Measurements from ENCODE around the gene TRPM6. TPM values are rescaled to one million over a fixed set of nuclear protein-coding genes. Genes with fewer than 3 reads are reported as not detected.
"Not testable (repeated sequence)": the region's sequence is repeated elsewhere in the genome, so short reads cannot be mapped to it uniquely, and the experiment has no call there.

TRPM6 gene
- total and polyA plus RNA-seq, 4 donors, result 0.13 to 3.6 (median 1.5) TPM

- Histone ChIP-seq H3K9me3 (ENCODE audit: control insufficient read depth, low read length) (no peaks in the 10 kb centered on the region), H3K27me3 (ENCODE audit: control insufficient read depth in 1 of 2, insufficient read depth in 2 of 2, low read length in 1 of 2) (no peaks in the 10 kb centered on the region), H3K27ac (ENCODE audit: low read depth in 1 of 2, low read length in 2 of 2) (no peak overlapping the region), H3K36me3 (ENCODE audit: control insufficient read depth in 1 of 2, insufficient read depth in 2 of 2, low read length in 1 of 2) (no peaks in the 10 kb centered on the region), H3K4me1 (ENCODE audit: control insufficient read depth in 1 of 2, insufficient read depth in 2 of 2, low read length in 2 of 2) (no peaks in the 10 kb centered on the region), H3K4me3 (ENCODE audit: low read length in 2 of 2) (no peak overlapping the region)
- 63 to 65% methylated on average over 6 of the region's 6 CpGs for WGBS, 2 donors
- ATAC-seq (ENCODE audit: low FRiP score) (no peak), DNase-seq (no peak)
- intact Hi-C loops (cut with DNase I), result no loop called here
These were observed 25.8 kb downstream of the TRPM6 start for GRCh38 chr9:74861773-74862474.

- H3K27me3 ChIP-seq (ENCODE audit: control insufficient read depth in 1 of 2, insufficient read depth in 2 of 2, low read length in 1 of 2), result no peaks in the 10 kb centered on the region
- intact Hi-C loops (cut with DNase I), result no loop called here
- DNase-seq, result no peak
These were observed 26.6 kb downstream of the TRPM6 start for GRCh38 chr9:74861071-74861470.

DNA sequence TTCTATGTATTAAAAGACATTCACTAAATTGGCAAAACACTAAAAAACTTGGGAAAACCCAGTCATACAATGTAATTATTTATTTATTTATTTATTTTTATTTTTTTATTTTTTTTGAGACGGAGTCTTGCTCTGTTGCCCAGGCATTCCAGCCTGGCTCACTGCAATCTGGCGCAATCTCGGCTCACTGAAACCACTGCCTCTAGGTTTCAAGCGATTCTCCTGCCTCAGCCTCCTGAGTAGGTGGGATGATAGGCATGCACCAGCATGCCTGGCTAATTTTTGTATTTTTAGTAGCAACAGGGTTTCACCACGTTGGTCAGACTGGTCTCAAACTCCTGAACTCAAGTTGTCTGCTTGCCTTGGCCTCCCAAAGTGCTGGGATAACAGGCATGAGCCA is 27.5 kb downstream of the TRPM6 start:
- H3K27ac ChIP-seq (ENCODE audit: low read depth in 1 of 2, low read length in 2 of 2); H3K9me3 ChIP-seq (ENCODE audit: control insufficient read depth, low read length); intact Hi-C loops (cut with DNase I); H3K36me3 ChIP-seq (ENCODE audit: control insufficient read depth in 1 of 2, insufficient read depth in 2 of 2, low read length in 1 of 2); DNase-seq; H3K27me3 ChIP-seq (ENCODE audit: control insufficient read depth in 1 of 2, insufficient read depth in 2 of 2, low read length in 1 of 2); H3K4me1 ChIP-seq (ENCODE audit: control insufficient read depth in 1 of 2, insufficient read depth in 2 of 2, low read length in 2 of 2); ATAC-seq (ENCODE audit: low FRiP score); H3K4me3 ChIP-seq (ENCODE audit: low read length in 2 of 2): not testable (repeated sequence)
- WGBS, 2 donors, result 79 to 82% methylated on average over 5 of the region's 5 CpGs

More at GRCh38 chr9:74861071-74861470, 26.6 kb downstream of the TRPM6 start:
- ATAC-seq (ENCODE audit: low FRiP score), result no peak
- Histone ChIP-seq H3K4me1 (ENCODE audit: control insufficient read depth in 1 of 2, insufficient read depth in 2 of 2, low read length in 2 of 2) (no peaks in the 10 kb centered on the region), H3K4me3 (ENCODE audit: low read length in 2 of 2) (no peak overlapping the region), H3K9me3 (ENCODE audit: control insufficient read depth, low read length) (no peaks in the 10 kb centered on the region), H3K36me3 (ENCODE audit: control insufficient read depth in 1 of 2, insufficient read depth in 2 of 2, low read length in 1 of 2) (no peaks in the 10 kb centered on the region), H3K27ac (ENCODE audit: low read depth in 1 of 2, low read length in 2 of 2) (no peak overlapping the region)
- WGBS, 2 donors, result 56 to 58% methylated on average over 3 of the region's 3 CpGs

DNA sequence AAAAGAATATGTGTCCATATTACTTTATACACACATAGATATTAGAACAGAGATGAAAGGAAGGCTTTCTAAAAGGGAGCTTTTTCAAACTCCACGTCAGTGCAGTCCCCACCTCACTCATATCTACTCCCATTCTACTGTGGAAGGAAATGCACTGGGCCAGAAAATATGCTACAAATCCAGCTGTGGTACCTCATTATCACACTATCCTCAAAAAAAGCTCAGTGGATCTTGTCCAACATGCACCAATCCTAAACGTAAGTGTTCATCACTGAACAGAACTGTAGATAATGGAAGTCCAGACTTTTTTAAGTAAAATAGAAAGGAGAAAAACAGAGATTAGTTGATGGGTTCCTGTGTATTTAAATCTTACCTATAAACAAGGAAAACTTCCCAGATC is 27.9 kb downstream of the TRPM6 start:
- H3K27ac ChIP-seq (ENCODE audit: low read depth in 1 of 2, low read length in 2 of 2), result no peak overlapping the region
- H3K4me3 ChIP-seq (ENCODE audit: low read length in 2 of 2), result no peak overlapping the region
- intact Hi-C loops (cut with DNase I), result no loop called here
- H3K4me1 ChIP-seq (ENCODE audit: control insufficient read depth in 1 of 2, insufficient read depth in 2 of 2, low read length in 2 of 2), result no peaks in the 10 kb centered on the region
- DNase-seq, result no peak
- H3K36me3 ChIP-seq (ENCODE audit: control insufficient read depth in 1 of 2, insufficient read depth in 2 of 2, low read length in 1 of 2), result no peaks in the 10 kb centered on the region
- 51 to 61% methylated on average over 2 of the region's 2 CpGs for WGBS, 2 donors
- H3K9me3 ChIP-seq (ENCODE audit: control insufficient read depth, low read length), result no peaks in the 10 kb centered on the region
- no peak for ATAC-seq (ENCODE audit: low FRiP score)
- no peaks in the 10 kb centered on the region for H3K27me3 ChIP-seq (ENCODE audit: control insufficient read depth in 1 of 2, insufficient read depth in 2 of 2, low read length in 1 of 2)

DNA sequence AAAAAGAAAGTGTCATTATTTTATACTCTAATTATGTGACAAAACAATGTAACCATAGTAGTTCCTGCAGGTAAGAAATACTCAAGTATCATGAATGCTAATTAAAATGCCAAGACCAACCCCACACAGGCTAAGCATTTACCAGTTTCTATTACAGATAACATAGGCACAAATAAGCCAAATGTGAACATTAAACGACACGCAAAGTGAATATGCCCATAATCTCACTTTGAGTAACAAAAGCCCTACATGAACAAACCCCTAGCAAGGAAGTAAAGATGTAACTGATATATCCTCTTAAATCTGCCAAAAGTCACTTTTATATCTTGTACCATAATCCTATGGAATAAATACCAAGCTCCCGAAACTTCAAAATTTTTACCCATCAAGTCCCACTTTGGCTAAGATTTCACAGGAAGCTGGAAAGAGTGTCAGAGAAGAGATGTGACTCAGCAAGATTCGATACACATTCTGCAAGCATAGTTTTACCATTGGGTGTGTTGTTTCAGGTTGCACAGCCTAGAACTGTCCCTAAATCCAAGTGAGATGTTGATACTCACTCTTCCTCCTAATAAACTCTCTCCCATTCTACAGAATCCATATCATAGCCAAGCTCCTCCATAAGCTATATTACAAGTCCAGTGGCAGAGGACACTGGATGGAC is 28.8 kb downstream of the TRPM6 start:
- H3K4me3 ChIP-seq (ENCODE audit: low read length in 2 of 2), result no peak overlapping the region
- no peaks in the 10 kb centered on the region for H3K9me3 ChIP-seq (ENCODE audit: control insufficient read depth, low read length)
- H3K36me3 ChIP-seq (ENCODE audit: control insufficient read depth in 1 of 2, insufficient read depth in 2 of 2, low read length in 1 of 2), result no peaks in the 10 kb centered on the region
- H3K27me3 ChIP-seq (ENCODE audit: control insufficient read depth in 1 of 2, insufficient read depth in 2 of 2, low read length in 1 of 2), result no peaks in the 10 kb centered on the region
- intact Hi-C loops (cut with DNase I), result no loop called here
- no peak for DNase-seq
- H3K27ac ChIP-seq (ENCODE audit: low read depth in 1 of 2, low read length in 2 of 2), result no peak overlapping the region
- H3K4me1 ChIP-seq (ENCODE audit: control insufficient read depth in 1 of 2, insufficient read depth in 2 of 2, low read length in 2 of 2), result no peaks in the 10 kb centered on the region
- ATAC-seq (ENCODE audit: low FRiP score), result no peak
- 75 to 76% methylated on average over 4 of the region's 4 CpGs for WGBS, 2 donors

GRCh38 chr9:74856989-74857388 is 30.7 kb downstream of the TRPM6 start:
- intact Hi-C loops (cut with DNase I), result no loop called here
- no peak for ATAC-seq (ENCODE audit: low FRiP score)
- H3K4me3 ChIP-seq (ENCODE audit: low read length in 2 of 2), result no peak overlapping the region

DNA sequence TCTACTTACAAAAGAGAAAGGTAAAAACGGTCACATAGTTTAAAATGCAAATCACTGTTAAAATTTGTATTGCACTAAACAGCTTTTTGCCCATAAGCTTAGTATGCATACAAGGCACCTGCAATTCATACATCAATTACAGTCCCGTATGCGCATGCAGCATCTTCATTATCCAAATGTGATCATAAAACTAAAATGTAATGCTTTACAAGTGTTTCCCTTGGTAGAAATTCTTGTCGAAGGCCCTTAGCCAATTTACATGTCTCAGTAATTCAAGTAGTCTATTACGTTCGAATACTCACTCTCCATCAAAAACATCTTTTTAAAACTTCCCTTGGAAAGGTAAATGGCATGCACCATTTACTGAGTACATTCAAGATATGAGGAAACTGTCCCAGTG is 32.6 kb downstream of the TRPM6 start:
- DNase-seq (no peak), ATAC-seq (ENCODE audit: low FRiP score) (no peak)
- no peaks in the 10 kb centered on the region for H3K9me3 ChIP-seq (ENCODE audit: control insufficient read depth, low read length)
- intact Hi-C loops (cut with DNase I), result no loop called here
- H3K4me1 ChIP-seq (ENCODE audit: control insufficient read depth in 1 of 2, insufficient read depth in 2 of 2, low read length in 2 of 2), result no peaks in the 10 kb centered on the region
- H3K4me3 ChIP-seq (ENCODE audit: low read length in 2 of 2), result no peak overlapping the region
- WGBS, 2 donors, result 77 to 85% methylated on average over 6 of the region's 6 CpGs
- H3K27ac ChIP-seq (ENCODE audit: low read depth in 1 of 2, low read length in 2 of 2), result no peak overlapping the region
- H3K36me3 ChIP-seq (ENCODE audit: control insufficient read depth in 1 of 2, insufficient read depth in 2 of 2, low read length in 1 of 2), result no peaks in the 10 kb centered on the region
- no peaks in the 10 kb centered on the region for H3K27me3 ChIP-seq (ENCODE audit: control insufficient read depth in 1 of 2, insufficient read depth in 2 of 2, low read length in 1 of 2)

More at GRCh38 chr9:74856989-74857388, 30.7 kb downstream of the TRPM6 start:
- DNase-seq, result no peak
- Histone ChIP-seq H3K27ac (ENCODE audit: low read depth in 1 of 2, low read length in 2 of 2) (no peak overlapping the region), H3K4me1 (ENCODE audit: control insufficient read depth in 1 of 2, insufficient read depth in 2 of 2, low read length in 2 of 2) (no peaks in the 10 kb centered on the region), H3K27me3 (ENCODE audit: control insufficient read depth in 1 of 2, insufficient read depth in 2 of 2, low read length in 1 of 2) (no peaks in the 10 kb centered on the region), H3K9me3 (ENCODE audit: control insufficient read depth, low read length) (no peaks in the 10 kb centered on the region), H3K36me3 (ENCODE audit: control insufficient read depth in 1 of 2, insufficient read depth in 2 of 2, low read length in 1 of 2) (no peaks in the 10 kb centered on the region)

- ATAC-seq (ENCODE audit: low FRiP score); intact Hi-C loops (cut with DNase I); DNase-seq; H3K4me1 ChIP-seq (ENCODE audit: control insufficient read depth in 1 of 2, insufficient read depth in 2 of 2, low read length in 2 of 2); H3K27me3 ChIP-seq (ENCODE audit: control insufficient read depth in 1 of 2, insufficient read depth in 2 of 2, low read length in 1 of 2); H3K36me3 ChIP-seq (ENCODE audit: control insufficient read depth in 1 of 2, insufficient read depth in 2 of 2, low read length in 1 of 2); H3K4me3 ChIP-seq (ENCODE audit: low read length in 2 of 2); H3K9me3 ChIP-seq (ENCODE audit: control insufficient read depth, low read length); H3K27ac ChIP-seq (ENCODE audit: low read depth in 1 of 2, low read length in 2 of 2): not testable (repeated sequence)
- WGBS, 2 donors, result 94 to 96% methylated on average over 34 to 36 of the region's 36 CpGs
These were observed 34.7 kb downstream of the TRPM6 start for GRCh38 chr9:74853024-74853423.

DNA sequence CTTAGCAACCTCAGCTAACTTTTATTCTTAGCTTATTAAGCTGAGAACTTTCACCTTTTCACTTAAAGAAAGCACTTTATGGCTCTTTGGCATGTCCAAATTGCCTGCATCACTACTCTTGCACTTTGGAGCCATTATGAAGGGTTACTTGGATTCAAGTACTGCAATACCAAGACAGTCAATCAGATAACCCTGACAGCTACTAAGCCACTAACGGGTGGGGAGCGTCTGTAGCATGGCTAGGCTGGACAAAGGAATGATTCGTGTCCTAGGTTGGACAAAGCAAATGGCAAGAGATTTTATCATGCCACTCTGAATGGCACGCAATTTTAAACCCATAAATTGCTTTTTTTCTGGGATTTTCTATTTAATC is 39.6 kb downstream of the TRPM6 start:
- DNase-seq (no peak), ATAC-seq (ENCODE audit: low FRiP score) (no peak)
- no peaks in the 10 kb centered on the region for H3K27me3 ChIP-seq (ENCODE audit: control insufficient read depth in 1 of 2, insufficient read depth in 2 of 2, low read length in 1 of 2)
- H3K27ac ChIP-seq (ENCODE audit: low read depth in 1 of 2, low read length in 2 of 2), result no peak overlapping the region
- no peaks in the 10 kb centered on the region for H3K9me3 ChIP-seq (ENCODE audit: control insufficient read depth, low read length)
- 61 to 67% methylated on average over 4 of the region's 4 CpGs for WGBS, 2 donors
- intact Hi-C loops (cut with DNase I), result no loop called here
- no peak overlapping the region for H3K4me3 ChIP-seq (ENCODE audit: low read length in 2 of 2)
- no peaks in the 10 kb centered on the region for H3K4me1 ChIP-seq (ENCODE audit: control insufficient read depth in 1 of 2, insufficient read depth in 2 of 2, low read length in 2 of 2)
- no peaks in the 10 kb centered on the region for H3K36me3 ChIP-seq (ENCODE audit: control insufficient read depth in 1 of 2, insufficient read depth in 2 of 2, low read length in 1 of 2)
